ENCODE data around the gene RAP1GDS1.
"Not testable (repeated sequence)": the region's sequence is repeated elsewhere in the genome, so short reads cannot be mapped to it uniquely, and the experiment has no call there.

Gene RAP1GDS1

DNA sequence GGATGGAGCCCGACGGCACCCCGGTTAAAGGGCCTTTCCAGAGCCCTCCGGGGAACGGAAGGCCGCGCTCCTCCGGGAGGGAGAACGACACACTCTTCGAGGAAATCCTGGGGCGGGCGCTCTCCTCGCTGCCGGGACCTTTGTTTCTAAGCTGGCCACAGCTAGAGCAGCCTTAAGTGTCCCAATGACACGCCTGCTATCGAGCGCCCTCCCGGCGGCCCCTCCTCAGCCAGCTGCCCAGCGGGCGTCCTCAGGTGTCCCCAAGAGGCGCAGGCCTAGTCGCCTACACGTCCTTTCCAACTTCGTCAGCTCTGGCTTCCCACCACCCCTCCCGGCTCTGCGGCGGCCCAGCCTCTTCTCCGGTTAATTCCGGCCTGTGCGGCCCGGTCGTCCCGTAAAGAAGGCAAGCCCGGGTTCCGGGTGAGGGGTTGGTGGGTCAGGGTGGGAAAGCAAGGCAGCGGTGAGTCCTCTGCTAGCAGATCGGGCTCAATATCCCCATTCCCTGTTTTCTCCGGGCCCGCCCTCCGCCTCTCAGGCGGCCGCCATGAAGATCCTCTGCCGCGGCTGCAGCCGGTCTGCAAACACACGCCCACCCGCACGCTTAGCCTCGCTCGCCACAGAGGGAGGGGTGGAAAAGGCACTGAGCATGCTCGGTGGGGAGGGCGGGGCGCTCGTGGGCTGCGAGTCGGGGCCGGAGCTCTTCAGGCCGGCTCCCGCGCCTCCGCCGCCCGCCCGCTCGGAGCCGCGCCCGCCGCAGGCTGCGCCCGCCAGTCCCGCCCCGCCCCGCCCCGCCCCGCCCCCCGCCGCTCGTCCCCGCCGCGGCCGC lies at the start of gene RAP1GDS1:
Gene RAP1GDS1, plus strand, starts transcription at position 806 of the 826 bp plus-strand sequence. CDS start 182 bp downstream, outside the sequence.
- peak; percentile 98 for DNase-seq

DNA sequence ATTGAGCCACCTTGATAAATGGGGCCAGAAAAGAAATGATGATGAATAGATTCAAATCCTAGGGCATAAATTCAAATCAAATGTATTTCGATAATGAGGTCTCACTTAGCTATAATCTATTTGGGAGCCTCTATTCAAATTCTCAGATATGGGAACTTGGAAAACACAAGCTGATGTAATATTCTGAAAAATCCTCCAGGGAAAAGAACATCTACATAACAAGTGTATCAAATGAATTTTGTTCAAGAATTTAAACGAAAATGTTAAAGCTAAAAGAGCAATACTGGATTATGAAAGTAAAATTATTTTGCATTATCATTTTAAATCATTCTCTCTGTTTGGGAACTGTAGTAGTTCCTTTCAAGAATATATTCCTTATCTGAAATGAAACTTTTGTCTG lies 38.9 kb upstream of the RAP1GDS1 start:
- DNase-seq = no peak

- no peak for DNase-seq
Measured at GRCh38 chr4:98226396-98226795, 34.8 kb upstream of the RAP1GDS1 start.

DNA sequence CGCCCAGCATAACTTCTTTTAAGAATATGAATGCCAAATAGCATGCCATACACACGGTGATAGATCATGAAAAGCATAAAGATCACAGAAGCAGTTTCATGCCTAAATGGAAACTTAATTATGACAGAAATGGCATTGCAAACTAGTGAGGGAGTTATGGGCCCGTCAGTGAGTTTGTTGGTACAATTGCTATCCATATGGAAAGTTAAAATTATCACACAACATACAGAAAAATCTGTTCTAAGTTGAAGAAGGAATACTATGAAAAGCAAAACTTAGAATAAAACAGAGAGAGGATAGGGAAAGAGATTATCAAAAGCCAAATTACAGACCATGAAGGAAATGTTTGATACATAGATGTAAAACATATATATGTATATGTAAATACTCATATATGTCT lies 30.2 kb upstream of the RAP1GDS1 start:
- DNase-seq = no peak

GRCh38 chr4:98232202-98232601 lies 29.0 kb upstream of the RAP1GDS1 start:
- DNase-seq = peak; percentile 69

GRCh38 chr4:98237204-98237603 lies 24.0 kb upstream of the RAP1GDS1 start:
- no peak for DNase-seq

DNA sequence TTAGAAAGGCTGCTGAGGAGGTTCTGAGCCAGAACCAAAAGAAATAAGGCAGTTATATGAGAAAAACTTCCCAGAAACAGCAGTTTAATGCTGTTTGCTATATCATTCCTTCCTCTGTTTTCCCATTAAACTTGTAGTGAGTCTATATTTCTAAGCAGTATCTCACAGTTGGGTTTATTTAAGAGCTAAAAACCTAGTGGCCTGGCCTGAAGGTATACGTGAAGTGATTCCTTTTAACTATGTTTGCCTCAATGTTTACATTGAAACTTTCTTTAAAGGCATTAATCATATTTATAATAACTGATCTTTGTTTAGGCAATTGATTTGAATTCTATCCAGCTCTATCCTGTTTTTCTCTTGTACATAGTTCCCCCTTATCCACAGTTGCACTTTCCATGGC lies 19.1 kb upstream of the RAP1GDS1 start:
- no peak for DNase-seq

DNA sequence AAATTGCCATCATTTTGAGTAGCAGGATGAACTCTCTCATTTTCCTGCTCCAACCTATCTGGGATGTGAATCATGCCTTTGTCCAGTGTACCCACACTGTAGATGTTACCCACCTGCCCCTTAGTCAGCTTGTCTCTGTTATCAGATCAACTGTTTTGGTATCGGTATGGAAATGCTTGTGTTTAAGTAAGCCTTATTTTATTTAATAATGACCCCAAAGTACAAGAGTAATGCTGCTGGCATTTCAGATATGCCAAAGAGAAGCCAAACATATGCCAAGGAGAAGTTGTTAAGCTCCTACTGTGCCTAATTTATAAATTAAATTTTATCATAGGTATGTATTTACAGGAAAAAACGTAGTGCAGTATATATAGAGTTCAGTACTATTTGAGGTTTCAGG lies 18.6 kb upstream of the RAP1GDS1 start:
- DNase-seq = no peak

DNA sequence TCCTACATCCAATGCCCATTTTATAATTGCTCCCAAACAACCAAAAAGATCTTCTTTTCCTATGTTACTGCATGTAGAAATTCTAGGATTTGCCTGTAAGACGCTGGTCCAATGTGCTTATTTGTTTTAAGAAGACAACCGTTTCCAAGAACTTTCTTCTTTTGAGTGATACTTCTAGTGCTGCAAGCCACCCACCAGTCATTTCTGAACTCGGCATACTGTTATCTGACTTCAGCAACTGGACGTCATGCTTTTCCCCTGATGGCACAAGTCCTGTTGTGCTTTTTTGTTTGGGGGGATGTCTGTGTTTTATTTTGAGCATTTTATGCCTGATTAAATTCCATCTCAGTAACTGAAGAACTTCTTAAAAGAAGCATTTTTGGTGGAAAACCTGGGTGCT lies 16.0 kb upstream of the RAP1GDS1 start:
- no peak for DNase-seq

DNA sequence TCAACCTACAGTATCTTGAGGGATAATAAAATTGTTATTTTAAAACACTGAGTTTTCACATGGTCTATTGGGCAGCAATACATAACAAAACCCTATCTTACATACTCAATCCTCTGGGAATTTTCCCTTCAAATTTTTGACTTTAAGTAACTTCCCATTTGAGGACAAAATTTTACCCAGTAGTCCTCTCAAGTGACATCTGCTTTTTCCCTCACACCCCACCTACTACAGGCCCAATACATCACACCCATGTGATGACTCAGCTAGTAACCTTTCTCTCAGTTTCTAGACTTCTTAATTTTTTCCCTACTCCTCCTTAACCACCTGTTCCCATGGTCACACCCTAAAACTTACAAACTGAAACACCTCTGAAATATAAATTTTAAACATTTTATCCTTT lies 12.2 kb upstream of the RAP1GDS1 start:
- peak; percentile 12 for DNase-seq

DNA sequence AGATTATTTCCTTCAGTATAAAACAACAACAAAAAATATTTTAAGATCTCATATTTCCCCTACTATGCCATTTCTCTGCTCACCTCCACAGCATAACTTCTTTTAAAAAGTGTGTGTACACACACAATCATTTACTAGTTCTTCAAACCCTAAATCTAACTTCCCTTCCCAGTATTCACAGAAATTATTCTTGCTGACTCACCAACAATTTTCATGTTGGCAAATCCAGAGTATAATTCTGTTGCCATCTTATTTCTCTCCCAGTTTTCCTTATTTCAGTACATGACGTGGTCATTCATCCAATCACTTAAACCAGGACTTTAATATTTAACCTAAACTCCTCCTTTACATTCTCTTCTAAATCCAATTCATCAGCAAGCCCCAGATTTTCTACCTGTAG lies 11.4 kb upstream of the RAP1GDS1 start:
- no peak for DNase-seq

DNA sequence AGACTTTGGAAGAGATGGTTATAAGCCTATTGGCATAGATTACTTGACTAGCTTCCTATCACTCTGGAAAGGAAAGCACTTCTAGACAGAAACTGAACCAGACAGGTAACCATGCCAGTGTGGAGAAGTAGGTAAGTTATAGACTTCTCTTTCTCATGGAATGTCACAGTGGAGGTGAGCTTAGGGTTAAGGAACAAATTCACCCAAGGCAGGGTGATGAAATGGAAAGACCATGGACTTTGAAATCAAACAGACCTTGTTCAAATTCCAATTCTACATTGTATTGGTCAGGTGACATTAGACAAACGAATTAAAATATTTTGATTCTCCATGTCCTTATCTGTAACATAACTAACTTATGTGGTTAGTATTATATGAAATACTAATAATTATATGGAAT lies 7.7 kb upstream of the RAP1GDS1 start:
- DNase-seq = no peak

GRCh38 chr4:98260047-98260578 lies 1.1 kb upstream of the RAP1GDS1 start:
- no peak for DNase-seq

- peak; percentile 51 for DNase-seq
Measured at GRCh38 chr4:98261405-98262291, 464 bp downstream of the RAP1GDS1 start.

- DNase-seq = peak; percentile 70
Measured at GRCh38 chr4:98262431-98262830, 1.2 kb downstream of the RAP1GDS1 start.

GRCh38 chr4:98267498-98267897 lies 6.3 kb downstream of the RAP1GDS1 start:
- no peak for DNase-seq

- no peak for DNase-seq
Measured at GRCh38 chr4:98275145-98275544, 14.0 kb downstream of the RAP1GDS1 start.

GRCh38 chr4:98283219-98284189 lies 22.3 kb downstream of the RAP1GDS1 start:
- DNase-seq = no peak

GRCh38 chr4:98284640-98285046 lies 23.5 kb downstream of the RAP1GDS1 start:
- DNase-seq = no peak

- DNase-seq = no peak
Measured at GRCh38 chr4:98285676-98286075, 24.5 kb downstream of the RAP1GDS1 start.

GRCh38 chr4:98287328-98287727 lies 26.1 kb downstream of the RAP1GDS1 start:
- DNase-seq = no peak

GRCh38 chr4:98288671-98289070 lies 27.5 kb downstream of the RAP1GDS1 start:
- not testable (repeated sequence) for DNase-seq
